MM.1S (cell line): Measurements from ENCODE around the gene DDN.

Experiments used
- EZH2 ChIP-seq: fragments of 300-600 bp; sonication (generic); optimal IDR thresholded peaks from 2 replicates; pipeline ENCODE3; 2017; ENCODE audit warnings: low read depth, mild to moderate bottlenecking, antibody characterized with exemption, low read length, mixed read lengths
- EZH2phosphoT487 ChIP-seq: fragments of 300-600 bp; sonication (generic); IDR thresholded peaks from 2 replicates; pipeline ENCODE4 v1.6.1; 2018; ENCODE audit warnings: antibody characterized with exemption, low read length
- TF ChIP-seq, protein P1 (sequence below): fragments of 300-600 bp; sonication (generic); IDR thresholded peaks from 2 replicates; pipeline ENCODE4 v1.5.1; 2016; ENCODE audit warnings: antibody characterized with exemption, low read length, mixed read lengths

DNA sequence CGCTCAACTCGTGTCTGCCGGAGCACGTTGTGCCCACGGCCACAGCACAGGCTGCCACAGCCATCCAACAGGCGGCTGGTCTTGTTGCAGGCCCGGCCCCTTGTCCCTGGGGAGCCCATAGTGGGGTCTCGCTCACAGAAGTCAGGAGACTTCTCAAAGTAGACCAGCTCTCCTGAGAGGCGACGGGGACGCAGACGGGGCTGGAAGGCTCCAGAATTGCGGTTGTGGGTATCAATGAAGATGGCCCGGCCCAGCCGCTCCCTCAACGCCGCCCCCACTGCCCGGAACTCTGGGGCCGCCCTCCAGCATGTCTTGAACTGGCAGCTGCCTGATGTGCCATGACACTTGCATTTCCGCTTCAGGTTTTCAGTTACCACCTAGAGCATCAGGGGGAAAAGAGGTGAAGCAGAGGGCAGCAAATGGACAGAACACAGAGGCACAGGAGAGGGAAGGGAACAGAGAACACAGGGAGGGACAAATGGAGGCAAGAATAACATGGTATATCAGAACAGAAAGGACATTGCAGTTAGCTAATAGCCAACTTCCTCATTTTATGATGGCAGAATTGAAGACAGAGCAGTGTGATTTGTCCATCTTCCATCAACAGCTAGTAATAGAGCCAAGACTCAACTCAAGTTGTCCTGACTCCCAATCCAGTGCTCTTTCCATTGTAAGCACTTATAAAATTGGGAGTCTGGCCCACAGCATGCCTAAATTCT, 32.8 kb downstream of the DDN start:
- TF ChIP-seq EZH2phosphoT487 (no peak), EZH2 (no peak)
- TF ChIP-seq, protein P1, sequence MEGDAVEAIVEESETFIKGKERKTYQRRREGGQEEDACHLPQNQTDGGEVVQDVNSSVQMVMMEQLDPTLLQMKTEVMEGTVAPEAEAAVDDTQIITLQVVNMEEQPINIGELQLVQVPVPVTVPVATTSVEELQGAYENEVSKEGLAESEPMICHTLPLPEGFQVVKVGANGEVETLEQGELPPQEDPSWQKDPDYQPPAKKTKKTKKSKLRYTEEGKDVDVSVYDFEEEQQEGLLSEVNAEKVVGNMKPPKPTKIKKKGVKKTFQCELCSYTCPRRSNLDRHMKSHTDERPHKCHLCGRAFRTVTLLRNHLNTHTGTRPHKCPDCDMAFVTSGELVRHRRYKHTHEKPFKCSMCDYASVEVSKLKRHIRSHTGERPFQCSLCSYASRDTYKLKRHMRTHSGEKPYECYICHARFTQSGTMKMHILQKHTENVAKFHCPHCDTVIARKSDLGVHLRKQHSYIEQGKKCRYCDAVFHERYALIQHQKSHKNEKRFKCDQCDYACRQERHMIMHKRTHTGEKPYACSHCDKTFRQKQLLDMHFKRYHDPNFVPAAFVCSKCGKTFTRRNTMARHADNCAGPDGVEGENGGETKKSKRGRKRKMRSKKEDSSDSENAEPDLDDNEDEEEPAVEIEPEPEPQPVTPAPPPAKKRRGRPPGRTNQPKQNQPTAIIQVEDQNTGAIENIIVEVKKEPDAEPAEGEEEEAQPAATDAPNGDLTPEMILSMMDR: no peak
